ENCODE measurements around the gene TMPRSS11F. TPM values are rescaled to one million over a fixed set of nuclear protein-coding genes. Genes with fewer than 3 reads are reported as not detected.
"Not testable (repeated sequence)": the region's sequence is repeated elsewhere in the genome, so short reads cannot be mapped to it uniquely, and the experiment has no call there.

The TMPRSS11F gene
- not detected for total RNA-seq

DNA sequence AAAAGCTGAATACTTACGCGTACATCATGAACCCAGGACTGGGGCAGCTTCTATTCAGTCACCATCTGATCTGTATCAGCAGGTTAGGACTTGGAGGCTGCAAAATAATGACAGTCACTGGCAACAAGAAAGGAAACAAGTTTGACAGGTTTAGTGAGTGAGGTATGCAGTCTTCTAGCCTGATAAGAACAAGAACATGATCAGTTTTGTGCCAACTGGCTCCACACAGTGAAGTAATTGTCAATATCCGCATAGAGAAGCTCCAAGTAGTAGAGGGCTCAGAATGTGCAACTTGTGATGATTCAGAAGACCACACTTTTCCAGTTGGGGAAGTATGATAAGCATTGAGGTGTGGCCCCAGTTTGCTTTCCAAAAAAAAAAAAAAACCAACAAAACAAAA, at the start of gene TMPRSS11F:
Gene TMPRSS11F (minus strand): TSS at position 77 of the 400 bp plus-strand sequence. CDS start 49 bp downstream, at position 28.
- H3K4me3 ChIP-seq (ENCODE audit: low read length): no peak within 1 kb of the TSS
- H3K9me3 ChIP-seq (ENCODE audit: low read depth, low read length): no peaks in the 10 kb centered on the region
- H3K27me3 ChIP-seq (ENCODE audit: insufficient read depth, low read length): no peaks in the 10 kb centered on the region
- no peaks in the 10 kb centered on the region for H3K4me1 ChIP-seq (ENCODE audit: insufficient read depth, low read length)

DNA sequence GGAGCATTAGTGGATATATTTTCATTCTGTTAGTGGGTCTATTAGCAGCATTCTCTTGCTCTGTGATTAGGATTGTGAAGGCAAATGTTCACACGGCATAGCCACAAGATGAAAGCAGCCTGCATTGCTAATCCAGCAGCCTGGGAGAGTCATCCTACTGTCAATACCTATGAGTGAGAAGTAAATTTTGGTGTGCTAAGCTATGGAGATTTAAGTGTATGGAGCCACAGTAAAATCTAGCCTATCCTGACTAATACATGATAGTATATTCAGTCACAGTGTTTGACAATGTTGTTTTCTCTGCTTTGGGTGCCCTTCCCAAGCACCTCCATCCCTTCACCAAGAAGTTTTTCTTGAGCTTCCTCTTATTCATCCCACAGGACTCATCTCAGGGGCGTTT, 47.2 kb upstream of the TMPRSS11F start:
- Histone ChIP-seq H3K9me3 (ENCODE audit: low read depth, low read length) (no peaks in the 10 kb centered on the region), H3K27me3 (ENCODE audit: insufficient read depth, low read length) (no peaks in the 10 kb centered on the region), H3K4me1 (ENCODE audit: insufficient read depth, low read length) (no peaks in the 10 kb centered on the region), H3K4me3 (ENCODE audit: low read length) (no peak overlapping the region)

GRCh38 chr4:68176500-68176899, 46.8 kb upstream of the TMPRSS11F start:
- Histone ChIP-seq H3K4me1 (ENCODE audit: insufficient read depth, low read length) (no peaks in the 10 kb centered on the region), H3K27me3 (ENCODE audit: insufficient read depth, low read length) (no peaks in the 10 kb centered on the region), H3K4me3 (ENCODE audit: low read length) (no peak overlapping the region), H3K9me3 (ENCODE audit: low read depth, low read length) (no peaks in the 10 kb centered on the region)

GRCh38 chr4:68175562-68176155, 46.0 kb upstream of the TMPRSS11F start:
- Histone ChIP-seq H3K9me3 (ENCODE audit: low read depth, low read length) (no peaks in the 10 kb centered on the region), H3K27me3 (ENCODE audit: insufficient read depth, low read length) (no peaks in the 10 kb centered on the region), H3K4me3 (ENCODE audit: low read length) (no peak overlapping the region), H3K4me1 (ENCODE audit: insufficient read depth, low read length) (no peaks in the 10 kb centered on the region)

DNA sequence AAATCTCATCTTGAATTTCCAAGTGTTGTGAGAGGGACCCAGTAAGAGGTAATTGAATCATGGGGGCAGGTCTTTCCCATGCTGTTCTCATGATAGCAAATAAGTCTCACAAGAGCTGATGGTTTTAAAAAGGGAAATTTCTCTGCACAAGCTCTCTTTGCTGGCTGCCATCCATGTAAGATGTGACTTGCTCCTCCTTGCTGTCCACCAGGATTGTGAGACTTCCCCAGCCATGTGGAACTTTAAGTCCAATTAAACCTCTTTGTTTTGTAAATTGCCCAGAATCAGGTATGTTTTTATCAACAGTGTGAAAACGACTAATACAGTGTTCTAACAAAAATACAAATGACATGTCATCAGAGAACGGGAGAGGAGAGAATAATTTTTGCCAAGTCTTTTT, 44.7 kb upstream of the TMPRSS11F start:
- H3K4me1 ChIP-seq (ENCODE audit: insufficient read depth, low read length); H3K9me3 ChIP-seq (ENCODE audit: low read depth, low read length); H3K4me3 ChIP-seq (ENCODE audit: low read length); H3K27me3 ChIP-seq (ENCODE audit: insufficient read depth, low read length): not testable (repeated sequence)

GRCh38 chr4:68172147-68172546, 42.5 kb upstream of the TMPRSS11F start:
- H3K27me3 ChIP-seq (ENCODE audit: insufficient read depth, low read length); H3K4me3 ChIP-seq (ENCODE audit: low read length); H3K4me1 ChIP-seq (ENCODE audit: insufficient read depth, low read length); H3K9me3 ChIP-seq (ENCODE audit: low read depth, low read length): not testable (repeated sequence)

GRCh38 chr4:68167706-68168105, 38.0 kb upstream of the TMPRSS11F start:
- Histone ChIP-seq H3K4me3 (ENCODE audit: low read length) (no peak overlapping the region), H3K9me3 (ENCODE audit: low read depth, low read length) (no peaks in the 10 kb centered on the region), H3K27me3 (ENCODE audit: insufficient read depth, low read length) (no peaks in the 10 kb centered on the region), H3K4me1 (ENCODE audit: insufficient read depth, low read length) (no peaks in the 10 kb centered on the region)

DNA sequence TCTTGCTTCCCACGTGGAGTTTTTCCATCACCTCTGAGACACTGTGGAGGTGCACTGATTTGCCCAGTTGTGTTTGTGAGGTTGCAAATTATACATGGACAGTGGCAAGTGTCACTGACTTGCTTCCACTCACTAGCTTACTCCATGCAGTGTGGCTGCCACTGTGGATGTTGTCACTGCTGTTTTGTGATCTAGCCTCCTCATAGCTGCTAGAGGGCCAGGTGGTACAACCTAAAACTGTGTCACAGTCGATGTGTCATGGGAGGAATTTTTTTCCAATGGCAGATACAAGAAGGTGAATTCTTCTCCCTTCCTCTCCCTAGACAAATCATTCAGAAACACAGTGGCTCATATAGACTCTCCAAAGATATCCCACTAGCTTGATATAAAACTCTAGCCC, 37.5 kb upstream of the TMPRSS11F start:
- Histone ChIP-seq H3K4me3 (ENCODE audit: low read length) (no peak overlapping the region), H3K4me1 (ENCODE audit: insufficient read depth, low read length) (no peaks in the 10 kb centered on the region), H3K9me3 (ENCODE audit: low read depth, low read length) (no peaks in the 10 kb centered on the region), H3K27me3 (ENCODE audit: insufficient read depth, low read length) (no peaks in the 10 kb centered on the region)

- Histone ChIP-seq H3K4me3 (ENCODE audit: low read length) (no peak overlapping the region), H3K27me3 (ENCODE audit: insufficient read depth, low read length) (no peaks in the 10 kb centered on the region), H3K9me3 (ENCODE audit: low read depth, low read length) (no peaks in the 10 kb centered on the region), H3K4me1 (ENCODE audit: insufficient read depth, low read length) (no peaks in the 10 kb centered on the region)
Measured at GRCh38 chr4:68163754-68164153, 34.1 kb upstream of the TMPRSS11F start.

DNA sequence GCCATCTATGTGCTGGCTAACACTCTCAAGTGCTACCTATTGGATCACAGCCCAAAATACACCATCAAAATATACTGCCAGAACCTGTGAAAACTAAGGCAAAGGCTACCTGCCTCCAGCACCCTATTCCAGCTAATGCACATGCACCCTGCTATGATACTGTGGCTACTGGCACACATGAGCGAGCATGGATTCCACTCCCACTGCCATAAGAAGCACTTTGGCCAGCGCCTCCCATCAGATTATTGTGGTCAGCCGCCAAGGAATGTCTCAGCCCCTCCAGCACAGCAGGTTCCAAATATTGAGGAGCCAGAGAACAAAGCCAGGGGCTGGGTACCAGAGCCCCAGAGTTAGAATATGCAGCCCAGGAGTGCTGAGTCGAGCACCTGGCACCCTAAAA, 32.5 kb upstream of the TMPRSS11F start:
- Histone ChIP-seq H3K9me3 (ENCODE audit: low read depth, low read length) (no peaks in the 10 kb centered on the region), H3K4me1 (ENCODE audit: insufficient read depth, low read length) (no peaks in the 10 kb centered on the region), H3K27me3 (ENCODE audit: insufficient read depth, low read length) (no peaks in the 10 kb centered on the region), H3K4me3 (ENCODE audit: low read length) (no peak overlapping the region)

GRCh38 chr4:68152411-68152810, 22.7 kb upstream of the TMPRSS11F start:
- no peaks in the 10 kb centered on the region for H3K27me3 ChIP-seq (ENCODE audit: insufficient read depth, low read length)
- H3K4me1 ChIP-seq (ENCODE audit: insufficient read depth, low read length): no peaks in the 10 kb centered on the region
- H3K4me3 ChIP-seq (ENCODE audit: low read length): no peak overlapping the region
- no peaks in the 10 kb centered on the region for H3K9me3 ChIP-seq (ENCODE audit: low read depth, low read length)

- no peaks in the 10 kb centered on the region for H3K27me3 ChIP-seq (ENCODE audit: insufficient read depth, low read length)
- no peaks in the 10 kb centered on the region for H3K9me3 ChIP-seq (ENCODE audit: low read depth, low read length)
- no peaks in the 10 kb centered on the region for H3K4me1 ChIP-seq (ENCODE audit: insufficient read depth, low read length)
- H3K4me3 ChIP-seq (ENCODE audit: low read length): no peak overlapping the region
Measured at GRCh38 chr4:68148800-68149685, 19.4 kb upstream of the TMPRSS11F start.

GRCh38 chr4:68147079-68147478, 17.4 kb upstream of the TMPRSS11F start:
- Histone ChIP-seq H3K9me3 (ENCODE audit: low read depth, low read length) (no peaks in the 10 kb centered on the region), H3K4me1 (ENCODE audit: insufficient read depth, low read length) (no peaks in the 10 kb centered on the region), H3K4me3 (ENCODE audit: low read length) (no peak overlapping the region), H3K27me3 (ENCODE audit: insufficient read depth, low read length) (no peaks in the 10 kb centered on the region)

- no peak overlapping the region for H3K4me3 ChIP-seq (ENCODE audit: low read length)
- no peaks in the 10 kb centered on the region for H3K27me3 ChIP-seq (ENCODE audit: insufficient read depth, low read length)
- H3K4me1 ChIP-seq (ENCODE audit: insufficient read depth, low read length): no peaks in the 10 kb centered on the region
- no peaks in the 10 kb centered on the region for H3K9me3 ChIP-seq (ENCODE audit: low read depth, low read length)
Measured at GRCh38 chr4:68145261-68145660, 15.6 kb upstream of the TMPRSS11F start.

- H3K4me3 ChIP-seq (ENCODE audit: low read length): no peak overlapping the region
- H3K9me3 ChIP-seq (ENCODE audit: low read depth, low read length): no peaks in the 10 kb centered on the region
- no peaks in the 10 kb centered on the region for H3K4me1 ChIP-seq (ENCODE audit: insufficient read depth, low read length)
- H3K27me3 ChIP-seq (ENCODE audit: insufficient read depth, low read length): no peaks in the 10 kb centered on the region
Measured at GRCh38 chr4:68141852-68142251, 12.2 kb upstream of the TMPRSS11F start.

DNA sequence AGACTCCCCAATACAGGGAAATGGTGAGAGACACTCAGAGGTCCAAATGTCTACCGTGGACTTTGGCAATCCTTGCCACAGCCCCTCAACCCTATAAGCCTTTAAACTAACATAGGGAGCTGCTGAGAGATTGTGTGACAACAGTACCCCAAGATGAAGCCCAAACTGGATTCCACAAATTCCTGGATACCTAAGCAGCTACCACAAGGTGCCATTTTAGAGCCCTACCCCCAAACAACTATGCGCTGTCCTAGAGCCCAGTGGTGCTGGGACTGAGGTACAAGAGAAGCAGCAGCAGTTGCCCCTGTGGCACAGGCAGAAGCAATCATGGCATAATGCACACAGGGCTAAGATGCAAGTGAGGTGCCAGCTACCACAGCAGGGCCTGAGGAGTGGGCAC, 2.7 kb upstream of the TMPRSS11F start:
- Histone ChIP-seq H3K9me3 (ENCODE audit: low read depth, low read length) (no peaks in the 10 kb centered on the region), H3K27me3 (ENCODE audit: insufficient read depth, low read length) (no peaks in the 10 kb centered on the region), H3K4me1 (ENCODE audit: insufficient read depth, low read length) (no peaks in the 10 kb centered on the region), H3K4me3 (ENCODE audit: low read length) (no peak overlapping the region)
